ENCODE results near the gene GLI3.

The GLI3 gene

GRCh38 chr7:42025635-42026375 is 211.2 kb downstream of the GLI3 start:
- no peak for DNase-seq (ENCODE audit: extremely low read depth, insufficient read length)
- no peak overlapping the region for H3K4me3 ChIP-seq (replicated peaks; ENCODE audit: low read depth, low read length)
- TF ChIP-seq, protein P1, sequence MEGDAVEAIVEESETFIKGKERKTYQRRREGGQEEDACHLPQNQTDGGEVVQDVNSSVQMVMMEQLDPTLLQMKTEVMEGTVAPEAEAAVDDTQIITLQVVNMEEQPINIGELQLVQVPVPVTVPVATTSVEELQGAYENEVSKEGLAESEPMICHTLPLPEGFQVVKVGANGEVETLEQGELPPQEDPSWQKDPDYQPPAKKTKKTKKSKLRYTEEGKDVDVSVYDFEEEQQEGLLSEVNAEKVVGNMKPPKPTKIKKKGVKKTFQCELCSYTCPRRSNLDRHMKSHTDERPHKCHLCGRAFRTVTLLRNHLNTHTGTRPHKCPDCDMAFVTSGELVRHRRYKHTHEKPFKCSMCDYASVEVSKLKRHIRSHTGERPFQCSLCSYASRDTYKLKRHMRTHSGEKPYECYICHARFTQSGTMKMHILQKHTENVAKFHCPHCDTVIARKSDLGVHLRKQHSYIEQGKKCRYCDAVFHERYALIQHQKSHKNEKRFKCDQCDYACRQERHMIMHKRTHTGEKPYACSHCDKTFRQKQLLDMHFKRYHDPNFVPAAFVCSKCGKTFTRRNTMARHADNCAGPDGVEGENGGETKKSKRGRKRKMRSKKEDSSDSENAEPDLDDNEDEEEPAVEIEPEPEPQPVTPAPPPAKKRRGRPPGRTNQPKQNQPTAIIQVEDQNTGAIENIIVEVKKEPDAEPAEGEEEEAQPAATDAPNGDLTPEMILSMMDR (IDR thresholded peaks at IDR 0.05; ENCODE audit: insufficient read depth, low read length, poor library complexity, severe bottlenecking), result no peak
- H3K27me3 ChIP-seq (replicated peaks; ENCODE audit: control insufficient read depth, insufficient read depth, low read length), result no peaks in the 10 kb centered on the region; the same call in 1 of the 2 replicates
- no peaks in the 10 kb centered on the region for H3K36me3 ChIP-seq (ENCODE audit: control insufficient read depth, insufficient read depth, low read length)

DNA sequence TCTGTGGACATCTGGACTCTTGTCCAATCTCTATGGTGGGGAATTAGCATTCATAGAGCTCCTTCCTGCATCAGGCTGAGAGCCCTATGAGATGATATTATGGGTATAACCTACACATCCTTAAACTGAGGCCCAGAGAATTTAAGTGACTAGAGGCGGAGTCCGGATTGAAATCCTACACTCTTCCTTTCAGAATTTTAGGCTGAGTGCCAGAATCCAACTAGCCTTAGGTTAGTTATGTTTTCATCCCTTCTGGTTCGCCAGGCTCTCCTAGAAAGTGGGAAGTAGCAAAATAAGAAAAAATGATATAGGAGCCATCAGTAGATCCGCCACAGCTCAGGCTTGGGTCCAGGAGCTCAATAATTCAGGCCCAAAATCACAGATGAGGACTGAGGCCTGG is 212.5 kb downstream of the GLI3 start:
- TF ChIP-seq, protein P1 (IDR thresholded peaks at IDR 0.05; ENCODE audit: insufficient read depth, low read length, poor library complexity, severe bottlenecking), result no peak

DNA sequence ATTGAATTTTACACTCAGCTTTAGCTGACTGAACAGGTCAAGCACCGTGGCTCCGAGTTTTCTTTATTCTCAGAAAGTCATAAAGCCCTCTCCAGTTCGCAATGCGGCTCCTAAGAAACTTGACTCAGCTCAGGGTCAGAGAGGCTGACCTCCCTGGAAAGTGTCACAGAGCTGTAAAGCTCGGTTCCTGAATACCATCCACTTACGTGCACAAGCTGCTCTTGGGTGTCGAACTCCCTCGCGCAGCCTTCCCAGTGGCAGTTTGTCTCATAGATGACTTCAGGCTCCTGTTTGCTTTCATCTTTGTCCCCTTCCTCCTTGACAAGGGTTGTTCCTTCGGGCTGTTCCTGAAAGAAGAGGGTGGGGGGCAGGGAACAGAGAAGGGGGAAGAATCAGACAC is 213.7 kb downstream of the GLI3 start:
- no peaks in the 10 kb centered on the region for H3K27me3 ChIP-seq (replicated peaks; ENCODE audit: control insufficient read depth, insufficient read depth, low read length)
- no peaks in the 10 kb centered on the region for H3K36me3 ChIP-seq (ENCODE audit: control insufficient read depth, insufficient read depth, low read length)
- no peak overlapping the region for H3K4me3 ChIP-seq (replicated peaks; ENCODE audit: low read depth, low read length)
- TF ChIP-seq, protein P1 (IDR thresholded peaks at IDR 0.05; ENCODE audit: insufficient read depth, low read length, poor library complexity, severe bottlenecking), result no peak
- DNase-seq (ENCODE audit: extremely low read depth, insufficient read length), result no peak

More for the DNA sequence above, 212.5 kb downstream of the GLI3 start:
- Histone ChIP-seq H3K4me3 (replicated peaks; ENCODE audit: low read depth, low read length) (no peak overlapping the region), H3K36me3 (ENCODE audit: control insufficient read depth, insufficient read depth, low read length) (no peaks in the 10 kb centered on the region), H3K27me3 (replicated peaks; ENCODE audit: control insufficient read depth, insufficient read depth, low read length) (no peaks in the 10 kb centered on the region; the same call in 1 of the 2 replicates)
- no peak for DNase-seq (ENCODE audit: extremely low read depth, insufficient read length)

GRCh38 chr7:42022791-42023190 is 214.2 kb downstream of the GLI3 start:
- no peaks in the 10 kb centered on the region for H3K36me3 ChIP-seq (ENCODE audit: control insufficient read depth, insufficient read depth, low read length)
- TF ChIP-seq, protein P1 (IDR thresholded peaks at IDR 0.05; ENCODE audit: insufficient read depth, low read length, poor library complexity, severe bottlenecking), result no peak
- no peak overlapping the region for H3K4me3 ChIP-seq (replicated peaks; ENCODE audit: low read depth, low read length)
- no peak for DNase-seq (ENCODE audit: extremely low read depth, insufficient read length)
- no peaks in the 10 kb centered on the region for H3K27me3 ChIP-seq (replicated peaks; ENCODE audit: control insufficient read depth, insufficient read depth, low read length)

- TF ChIP-seq, protein P1 (IDR thresholded peaks at IDR 0.05; ENCODE audit: insufficient read depth, low read length, poor library complexity, severe bottlenecking), result no peak
- no peaks in the 10 kb centered on the region for H3K36me3 ChIP-seq (ENCODE audit: control insufficient read depth, insufficient read depth, low read length)
- H3K27me3 ChIP-seq (replicated peaks; ENCODE audit: control insufficient read depth, insufficient read depth, low read length), result no peaks in the 10 kb centered on the region
- no peak for DNase-seq (ENCODE audit: extremely low read depth, insufficient read length)
- H3K4me3 ChIP-seq (replicated peaks; ENCODE audit: low read depth, low read length), result no peak overlapping the region
Measured at GRCh38 chr7:42022056-42022455, 215.0 kb downstream of the GLI3 start.

Measured in GM06990 (cell line).